Activated naive CD4-positive, alpha-beta T cell treated with anti-CD3 and anti-CD28 coated beads, Interleukin-2, amount 50 U/mL, for 72 hours (primary cell): ENCODE measurements around the gene DMP1. TPM values are rescaled to one million over a fixed set of nuclear protein-coding genes. Genes with fewer than 3 reads are reported as not detected.

Experiments used
- ATAC-seq, 2 donors: fragments of 150-1000 bp; cut with Tn5 transposase; 2 replicates each; pipeline ENCODE4 v1.10.0; 2021; ENCODE audit warnings: mild to moderate bottlenecking in 2 of 2, moderate library complexity in 2 of 2
- DNase-seq, 2 donors: peaks; one replicate each; pipeline ENCODE4 v3.0.0; 2021 to 2022; ENCODE audit warnings: low spot score in 2 of 2
- H3K27ac Mint-ChIP-seq, 2 donors: one replicate each; pipeline ENCODE4 v1.8.0; 2022; ENCODE audit warnings: mild to moderate bottlenecking in 2 of 2, mixed read lengths in 2 of 2
- H3K36me3 Mint-ChIP-seq, 2 donors: one replicate each; pipeline ENCODE4 v1.8.0; 2022; ENCODE audit warnings: mixed read lengths in 2 of 2
- H3K9me3 Mint-ChIP-seq, 2 donors: one replicate each; pipeline ENCODE4 v1.8.0; 2022; ENCODE audit warnings: mixed read lengths in 2 of 2
- total RNA-seq, 2 donors: library from RNA; stranded (reverse); gene quantifications; one replicate each; pipeline ENCODE4 v1.2.3, GENCODE V29; 2022

Gene DMP1
- not detected for total RNA-seq

GRCh38 chr4:87649980-87650379 lies at the start of gene DMP1:
Gene DMP1 (plus strand): TSS chr4:87650280. CDS start chr4:87656493, 6,213 bp downstream.
- no peaks in the 10 kb centered on the region for H3K9me3 Mint-ChIP-seq
- ATAC-seq = no peak

GRCh38 chr4:87601361-87601760 lies 48.7 kb upstream of the DMP1 start:
- DNase-seq (no peak), ATAC-seq (no peak)
- no peaks in the 10 kb centered on the region for H3K36me3 Mint-ChIP-seq
- no peak overlapping the region for H3K27ac Mint-ChIP-seq
- no peaks in the 10 kb centered on the region for H3K9me3 Mint-ChIP-seq

More at GRCh38 chr4:87649980-87650379, at the start of gene DMP1:
- Mint-ChIP-seq H3K27ac (no peak within 1 kb of the TSS), H3K36me3 (no peaks in the 10 kb centered on the region)
- DNase-seq = no peak

GRCh38 chr4:87608229-87608628 lies 41.9 kb upstream of the DMP1 start, which contains the start of gene DSPP:
Gene DSPP (plus strand): TSS chr4:87608529. CDS start chr4:87610909, 2,380 bp downstream.
- Mint-ChIP-seq H3K9me3 (no peaks in the 10 kb centered on the region), H3K36me3 (no peaks in the 10 kb centered on the region), H3K27ac (no peak within 1 kb of the TSS)
- no peak for ATAC-seq
- DNase-seq = no peak

- no peak for ATAC-seq
- H3K9me3 Mint-ChIP-seq = no peaks in the 10 kb centered on the region
- no peak for DNase-seq
- H3K36me3 Mint-ChIP-seq = no peaks in the 10 kb centered on the region
- H3K27ac Mint-ChIP-seq = no peak overlapping the region
Observed at GRCh38 chr4:87614292-87614890, 35.7 kb upstream of the DMP1 start.

- no peaks in the 10 kb centered on the region for H3K9me3 Mint-ChIP-seq
- H3K27ac Mint-ChIP-seq = no peak overlapping the region
- DNase-seq (no peak), ATAC-seq (no peak)
- H3K36me3 Mint-ChIP-seq = no peaks in the 10 kb centered on the region
Observed at GRCh38 chr4:87616268-87616667, 33.8 kb upstream of the DMP1 start.

GRCh38 chr4:87620086-87620485 lies 30.0 kb upstream of the DMP1 start:
- ATAC-seq = no peak
- no peaks in the 10 kb centered on the region for H3K9me3 Mint-ChIP-seq
- no peak for DNase-seq
- no peak overlapping the region for H3K27ac Mint-ChIP-seq
- H3K36me3 Mint-ChIP-seq = no peaks in the 10 kb centered on the region

GRCh38 chr4:87620491-87620890 lies 29.6 kb upstream of the DMP1 start:
- H3K36me3 Mint-ChIP-seq = no peaks in the 10 kb centered on the region
- no peak for ATAC-seq

GRCh38 chr4:87622303-87622702 lies 27.8 kb upstream of the DMP1 start:
- DNase-seq = no peak
- H3K36me3 Mint-ChIP-seq = no peaks in the 10 kb centered on the region
- ATAC-seq = no peak
- no peak overlapping the region for H3K27ac Mint-ChIP-seq
- H3K9me3 Mint-ChIP-seq = no peaks in the 10 kb centered on the region

More at GRCh38 chr4:87620491-87620890, 29.6 kb upstream of the DMP1 start:
- Mint-ChIP-seq H3K9me3 (no peaks in the 10 kb centered on the region), H3K27ac (no peak overlapping the region)
- no peak for DNase-seq

GRCh38 chr4:87624698-87625097 lies 25.4 kb upstream of the DMP1 start:
- DNase-seq (no peak), ATAC-seq (no peak)
- no peaks in the 10 kb centered on the region for H3K36me3 Mint-ChIP-seq
- H3K27ac Mint-ChIP-seq = no peak overlapping the region
- no peaks in the 10 kb centered on the region for H3K9me3 Mint-ChIP-seq

GRCh38 chr4:87631668-87632067 lies 18.4 kb upstream of the DMP1 start:
- ATAC-seq = no peak
- no peaks in the 10 kb centered on the region for H3K36me3 Mint-ChIP-seq
- H3K9me3 Mint-ChIP-seq = no peaks in the 10 kb centered on the region
- DNase-seq = no peak
- no peak overlapping the region for H3K27ac Mint-ChIP-seq

GRCh38 chr4:87632469-87632868 lies 17.6 kb upstream of the DMP1 start:
- no peak for ATAC-seq
- no peak overlapping the region for H3K27ac Mint-ChIP-seq
- no peaks in the 10 kb centered on the region for H3K9me3 Mint-ChIP-seq
- no peak for DNase-seq
- H3K36me3 Mint-ChIP-seq = no peaks in the 10 kb centered on the region

- Mint-ChIP-seq H3K36me3 (no peaks in the 10 kb centered on the region), H3K9me3 (no peaks in the 10 kb centered on the region), H3K27ac (no peak overlapping the region)
- ATAC-seq = no peak
- DNase-seq = no peak
Observed at GRCh38 chr4:87633243-87633642, 16.8 kb upstream of the DMP1 start.

GRCh38 chr4:87644286-87644685 lies 5.8 kb upstream of the DMP1 start:
- Mint-ChIP-seq H3K36me3 (peaks cover 0 to under 1% of the 10 kb centered on the region in 2 donors), H3K9me3 (peaks cover 0 to under 1% of the 10 kb centered on the region in 2 donors), H3K27ac (no peak overlapping the region)
- DNase-seq (no peak), ATAC-seq (no peak)

GRCh38 chr4:87650938-87651337 lies 858 bp downstream of the DMP1 start:
- Mint-ChIP-seq H3K36me3 (no peaks in the 10 kb centered on the region), H3K9me3 (no peaks in the 10 kb centered on the region), H3K27ac (no peak overlapping the region)
- ATAC-seq (no peak), DNase-seq (no peak)

GRCh38 chr4:87651941-87652340 lies 1.9 kb downstream of the DMP1 start:
- H3K27ac Mint-ChIP-seq = no peak overlapping the region
- no peaks in the 10 kb centered on the region for H3K9me3 Mint-ChIP-seq
- ATAC-seq (no peak), DNase-seq (no peak)
- no peaks in the 10 kb centered on the region for H3K36me3 Mint-ChIP-seq

GRCh38 chr4:87654487-87655044 lies 4.5 kb downstream of the DMP1 start:
- no peak overlapping the region for H3K27ac Mint-ChIP-seq
- no peak for ATAC-seq
- no peak for DNase-seq
- no peaks in the 10 kb centered on the region for H3K9me3 Mint-ChIP-seq
- H3K36me3 Mint-ChIP-seq = no peaks in the 10 kb centered on the region

- Mint-ChIP-seq H3K36me3 (no peaks in the 10 kb centered on the region), H3K9me3 (peaks cover 0 to 7% of the 10 kb centered on the region in 2 donors), H3K27ac (no peak overlapping the region)
- no peak for ATAC-seq
- DNase-seq = no peak
Observed at GRCh38 chr4:87657525-87657924, 7.4 kb downstream of the DMP1 start.

- no peak overlapping the region for H3K27ac Mint-ChIP-seq
- peaks cover 0 to 7% of the 10 kb centered on the region in 2 donors for H3K9me3 Mint-ChIP-seq
- no peaks in the 10 kb centered on the region for H3K36me3 Mint-ChIP-seq
- no peak for ATAC-seq
- DNase-seq = no peak
Observed at GRCh38 chr4:87659247-87659931, 9.3 kb downstream of the DMP1 start.
